Tibial nerve (tissue), 4 donors: ENCODE measurements around the gene PDZK1IP1. TPM values are rescaled to one million over a fixed set of nuclear protein-coding genes. Genes with fewer than 3 reads are reported as not detected.
"Not testable (repeated sequence)": the region's sequence is repeated elsewhere in the genome, so short reads cannot be mapped to it uniquely, and the experiment has no call there.

ENCODE experiments used
- DNase-seq, 2 donors: peaks; one replicate each; pipeline ENCODE4 v3.0.0-alpha.2; 2019; ENCODE audit warnings: low spot score in 2 of 2
- H3K27ac ChIP-seq, 4 donors: fragments of 200-600 bp; sonication (generic) in 3 of 4; one replicate each; pipeline ENCODE4 v1.5.1; 2017 to 2019; ENCODE audit warnings: mild to moderate bottlenecking in 1 of 4
- H3K27me3 ChIP-seq, 2 donors: fragments of 200-600 bp; sonication (generic) in 1 of 2; one replicate each; pipeline versions ENCODE4 v1.5.1 to v1.6.0; 2017 to 2019
- H3K36me3 ChIP-seq, 3 donors: fragments of 200-600 bp; sonication (generic); one replicate each; pipeline ENCODE4 v1.5.1; 2018 to 2019
- H3K4me1 ChIP-seq, 4 donors: fragments of 200-600 bp; sonication (generic) in 3 of 4; one replicate each; pipeline ENCODE4 v1.5.1; 2017 to 2019
- H3K4me3 ChIP-seq, 4 donors: fragments of 200-600 bp; sonication (generic) in 3 of 4; one replicate each; pipeline ENCODE4 v1.5.1; 2017 to 2019; ENCODE audit warnings: mild to moderate bottlenecking in 1 of 4, moderate library complexity in 1 of 4
- H3K9me3 ChIP-seq, 4 donors: fragments of 200-600 bp; sonication (generic) in 3 of 4; one replicate each; pipeline ENCODE4 v1.5.1; 2017 to 2019
- EP300 ChIP-seq, 2 donors: sonication (generic); formaldehyde crosslinking; IDR thresholded peaks; one replicate each; pipeline ENCODE4 v1.6.1; 2017; ENCODE audit warnings: antibody characterized with exemption in 2 of 2, mild to moderate bottlenecking in 1 of 2
- POLR2A ChIP-seq, 2 donors: fragments of 450-650 bp; IDR thresholded peaks; one replicate each; pipeline ENCODE4 v1.6.1; 2017; ENCODE audit warnings: antibody characterized with exemption in 2 of 2, mild to moderate bottlenecking in 2 of 2, moderate library complexity in 2 of 2
- WGBS, 2 donors: methylation state at CpG; one replicate each; pipeline ENCODE4 v1.1.5; 2018; 5-methylcytosine and 5-hydroxymethylcytosine counted together
- total RNA-seq, 4 donors: library from RNA; depleted of rRNA; stranded (reverse); fragments of >200 nt; gene quantifications; one replicate each; pipeline ENCODE4 v1.1.0, GENCODE V29; 2016
- TF ChIP-seq, protein P1 (sequence below), 5 experiments: fragments of 200-600 bp in 3 of 5; fragments of 450-650 bp in 2 of 5; sonication (generic) in 3 of 5; IDR thresholded peaks; one replicate each; pipeline ENCODE4 v1.5.1; 2016 to 2019; ENCODE audit warnings: antibody characterized with exemption in 5 of 5, mild to moderate bottlenecking in 3 of 5, moderate library complexity in 2 of 5

The PDZK1IP1 gene
- total RNA-seq, 4 donors from 2014 or later: 1.5 to 4.2 TPM; not detected in 2

- no peak overlapping the region for H3K27ac ChIP-seq
- no peak for DNase-seq
- H3K9me3 ChIP-seq: peaks cover 0 to 8% (median 0%) of the 10 kb centered on the region in 4 donors
- 56 to 64% methylated on average over 8 of the region's 8 CpGs for WGBS, 2 donors
- peaks cover 0 to 4% (median 0%) of the 10 kb centered on the region in 4 donors for H3K4me1 ChIP-seq
- TF ChIP-seq, protein P1, sequence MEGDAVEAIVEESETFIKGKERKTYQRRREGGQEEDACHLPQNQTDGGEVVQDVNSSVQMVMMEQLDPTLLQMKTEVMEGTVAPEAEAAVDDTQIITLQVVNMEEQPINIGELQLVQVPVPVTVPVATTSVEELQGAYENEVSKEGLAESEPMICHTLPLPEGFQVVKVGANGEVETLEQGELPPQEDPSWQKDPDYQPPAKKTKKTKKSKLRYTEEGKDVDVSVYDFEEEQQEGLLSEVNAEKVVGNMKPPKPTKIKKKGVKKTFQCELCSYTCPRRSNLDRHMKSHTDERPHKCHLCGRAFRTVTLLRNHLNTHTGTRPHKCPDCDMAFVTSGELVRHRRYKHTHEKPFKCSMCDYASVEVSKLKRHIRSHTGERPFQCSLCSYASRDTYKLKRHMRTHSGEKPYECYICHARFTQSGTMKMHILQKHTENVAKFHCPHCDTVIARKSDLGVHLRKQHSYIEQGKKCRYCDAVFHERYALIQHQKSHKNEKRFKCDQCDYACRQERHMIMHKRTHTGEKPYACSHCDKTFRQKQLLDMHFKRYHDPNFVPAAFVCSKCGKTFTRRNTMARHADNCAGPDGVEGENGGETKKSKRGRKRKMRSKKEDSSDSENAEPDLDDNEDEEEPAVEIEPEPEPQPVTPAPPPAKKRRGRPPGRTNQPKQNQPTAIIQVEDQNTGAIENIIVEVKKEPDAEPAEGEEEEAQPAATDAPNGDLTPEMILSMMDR (IDR thresholded peaks at IDR 0.05): no peak
- TF ChIP-seq POLR2A (IDR thresholded peaks at IDR 0.05): no peak
- TF ChIP-seq EP300 (IDR thresholded peaks at IDR 0.05): no peak
- H3K27me3 ChIP-seq: peaks cover 0 to 27% of the 10 kb centered on the region in 2 donors
- H3K4me3 ChIP-seq: no peak overlapping the region
- no peaks in the 10 kb centered on the region for H3K36me3 ChIP-seq
These were observed 18.1 kb upstream of the PDZK1IP1 start for GRCh38 chr1:47207803-47208373.

DNA sequence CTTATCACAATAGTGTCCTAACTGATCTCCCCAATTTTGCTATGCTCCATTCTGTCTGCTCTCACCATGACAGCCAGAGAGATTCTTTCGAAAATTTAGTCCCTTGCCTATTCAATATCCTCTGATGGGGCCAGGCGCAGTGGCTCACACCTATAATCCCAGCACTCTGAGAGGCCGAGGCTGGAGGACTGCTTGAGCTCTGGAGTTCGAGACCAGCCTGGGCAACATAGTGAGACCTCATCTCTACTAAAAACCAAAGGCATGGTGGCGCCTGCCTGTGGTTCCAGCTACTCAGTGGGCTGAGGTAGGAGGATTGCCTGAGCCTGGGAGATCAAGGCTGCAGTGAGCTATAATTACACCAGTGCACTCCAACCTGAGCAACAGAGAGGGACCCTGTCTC lies 16.1 kb upstream of the PDZK1IP1 start:
- no peaks in the 10 kb centered on the region for H3K36me3 ChIP-seq
- H3K27me3 ChIP-seq: peaks cover 0 to 27% of the 10 kb centered on the region in 2 donors
- peaks cover 0 to 10% (median 0%) of the 10 kb centered on the region in 4 donors for H3K9me3 ChIP-seq
- H3K4me1 ChIP-seq: no peaks in the 10 kb centered on the region
- TF ChIP-seq POLR2A (IDR thresholded peaks at IDR 0.05) (no peak), EP300 (IDR thresholded peaks at IDR 0.05) (no peak)
- TF ChIP-seq, protein P1 (IDR thresholded peaks at IDR 0.05): no peak
- no peak overlapping the region for H3K4me3 ChIP-seq
- 88 to 92% methylated on average over 5 of the region's 5 CpGs for WGBS, 2 donors
- H3K27ac ChIP-seq: no peak overlapping the region
- no peak for DNase-seq

- not testable (repeated sequence) for H3K36me3 ChIP-seq, H3K4me3 ChIP-seq, DNase-seq, H3K27me3 ChIP-seq, H3K27ac ChIP-seq, H3K4me1 ChIP-seq
- 62 to 78% methylated on average over 2 of the region's 2 CpGs for WGBS, 2 donors
- peaks cover 0 to 10% (median 0%) of the 10 kb centered on the region in 4 donors for H3K9me3 ChIP-seq
These were observed 13.7 kb upstream of the PDZK1IP1 start for GRCh38 chr1:47203504-47203903.

DNA sequence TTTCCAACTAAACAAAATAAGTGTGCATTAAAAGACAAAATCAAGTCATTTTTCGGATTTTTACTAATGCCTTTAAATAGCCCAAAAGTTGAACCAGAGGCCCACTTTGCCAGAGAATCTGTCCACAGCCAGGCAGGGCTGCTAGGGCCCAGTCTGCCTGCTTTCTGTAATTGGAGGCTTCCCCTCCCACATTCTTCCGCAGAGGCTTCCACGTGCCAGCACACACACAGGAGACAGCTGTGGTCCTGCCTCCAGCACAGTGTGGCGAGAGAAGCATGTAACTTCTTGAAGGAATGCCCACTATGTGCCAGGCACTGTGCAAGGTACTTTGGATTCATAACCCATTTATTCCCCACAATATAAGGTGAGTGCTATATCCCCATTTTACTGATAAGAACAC lies 11.3 kb upstream of the PDZK1IP1 start:
- DNase-seq: no peak
- Histone ChIP-seq H3K36me3 (no peaks in the 10 kb centered on the region), H3K27ac (no peak overlapping the region), H3K27me3 (no peaks in the 10 kb centered on the region), H3K9me3 (peaks cover 0 to 10% (median 0%) of the 10 kb centered on the region in 4 donors), H3K4me3 (no peak overlapping the region), H3K4me1 (no peaks in the 10 kb centered on the region)
- no peak for TF ChIP-seq POLR2A (IDR thresholded peaks at IDR 0.05)
- TF ChIP-seq, protein P1 (IDR thresholded peaks at IDR 0.05): no peak
- no peak for TF ChIP-seq EP300 (IDR thresholded peaks at IDR 0.05)
- WGBS, 2 donors: 12 to 21% methylated on average over 4 of the region's 4 CpGs

GRCh38 chr1:47198214-47198613 lies 8.4 kb upstream of the PDZK1IP1 start:
- H3K4me3 ChIP-seq: no peak overlapping the region
- H3K36me3 ChIP-seq: no peaks in the 10 kb centered on the region
- H3K27ac ChIP-seq: no peak overlapping the region
- peaks cover 0 to under 1% (median 0%) of the 10 kb centered on the region in 4 donors for H3K4me1 ChIP-seq
- no peak for DNase-seq
- TF ChIP-seq, protein P1 (IDR thresholded peaks at IDR 0.05): no peak
- TF ChIP-seq POLR2A (IDR thresholded peaks at IDR 0.05) (no peak), EP300 (IDR thresholded peaks at IDR 0.05) (no peak)
- peaks cover 0 to 5% (median 0%) of the 10 kb centered on the region in 4 donors for H3K9me3 ChIP-seq
- no peaks in the 10 kb centered on the region for H3K27me3 ChIP-seq
- 80% methylated on average over 4 of the region's 4 CpGs for WGBS, 2 donors
